NCI-H1930 (cell line): ENCODE results near the gene DYSF.
"Not testable (repeated sequence)": the region's sequence is repeated elsewhere in the genome, so short reads cannot be mapped to it uniquely, and the experiment has no call there.

Experiments
- DNase-seq, 2 experiments: peaks; one replicate each; lab custom pipeline; 2025; lab: John Stamatoyannopoulos, UW

The DYSF gene

GRCh38 chr2:71655498-71655897 is 202.1 kb downstream of the DYSF start:
- no peak for DNase-seq

DNA sequence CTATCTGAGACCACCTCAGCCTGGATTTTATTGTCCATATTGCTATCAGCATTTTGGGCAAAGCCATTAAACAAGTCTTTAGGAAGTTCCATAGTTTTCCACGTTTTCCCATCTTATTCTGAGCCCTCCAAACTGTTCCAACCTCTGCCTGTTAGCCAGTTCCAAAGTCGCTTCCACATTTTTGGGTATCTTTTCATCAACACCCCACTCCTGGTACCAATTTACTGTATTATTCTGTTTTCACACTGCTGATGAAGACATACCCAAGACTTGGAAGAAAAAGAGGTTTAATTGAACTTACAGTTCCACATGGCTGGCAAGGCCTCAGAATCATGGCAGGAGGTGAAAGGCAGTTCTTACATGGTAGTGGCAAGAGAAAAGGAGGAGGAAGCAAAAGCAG is 204.9 kb downstream of the DYSF start:
- not testable (repeated sequence) for DNase-seq

DNA sequence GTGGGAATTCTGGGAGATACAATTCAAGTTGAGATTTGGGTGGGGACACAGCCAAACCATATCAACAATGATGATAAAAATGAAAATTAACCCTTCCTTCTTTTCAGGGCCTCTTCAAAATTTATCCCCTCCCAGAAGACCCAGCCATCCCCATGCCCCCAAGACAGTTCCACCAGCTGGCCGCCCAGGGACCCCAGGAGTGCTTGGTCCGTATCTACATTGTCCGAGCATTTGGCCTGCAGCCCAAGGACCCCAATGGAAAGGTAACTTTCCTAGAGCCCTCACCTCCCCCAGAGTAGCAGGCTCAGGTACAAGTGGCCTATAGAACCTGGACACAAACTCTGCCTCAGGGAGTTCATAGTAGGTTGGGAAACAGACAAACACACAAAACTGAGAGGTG is 205.4 kb downstream of the DYSF start:
- no peak for DNase-seq

DNA sequence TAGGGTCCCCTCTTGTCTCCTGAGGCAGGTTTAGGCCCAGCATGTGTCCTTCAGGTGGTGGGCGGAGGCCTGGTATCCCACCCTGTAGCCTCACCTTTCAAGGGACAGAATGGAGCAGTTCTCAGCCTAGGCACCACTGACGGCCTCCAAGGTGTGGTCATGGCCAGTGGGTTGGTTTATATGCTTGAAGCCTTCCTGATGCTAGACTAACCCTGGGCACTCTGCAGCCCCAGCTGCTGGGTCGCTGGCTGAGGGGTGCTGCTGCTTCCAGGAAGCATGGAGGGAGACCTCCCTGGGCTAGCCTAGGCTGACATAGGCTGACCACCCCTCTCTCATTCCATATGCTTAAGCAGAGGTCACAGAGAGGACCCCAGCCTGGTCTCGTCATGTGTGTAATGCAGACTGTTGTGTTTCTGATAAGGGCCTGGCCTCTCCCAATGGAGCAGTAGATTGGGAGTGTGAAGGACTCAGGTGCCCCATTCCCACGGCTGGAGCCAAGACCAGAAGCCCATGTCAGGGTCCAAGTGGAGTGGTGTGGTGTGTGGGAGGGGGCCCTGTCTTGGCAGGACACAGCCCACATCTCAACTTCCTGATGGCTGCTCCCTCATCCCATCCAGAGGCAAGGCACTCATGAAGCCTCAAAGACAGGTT is 206.6 kb downstream of the DYSF start:
- DNase-seq = no peak

DNA sequence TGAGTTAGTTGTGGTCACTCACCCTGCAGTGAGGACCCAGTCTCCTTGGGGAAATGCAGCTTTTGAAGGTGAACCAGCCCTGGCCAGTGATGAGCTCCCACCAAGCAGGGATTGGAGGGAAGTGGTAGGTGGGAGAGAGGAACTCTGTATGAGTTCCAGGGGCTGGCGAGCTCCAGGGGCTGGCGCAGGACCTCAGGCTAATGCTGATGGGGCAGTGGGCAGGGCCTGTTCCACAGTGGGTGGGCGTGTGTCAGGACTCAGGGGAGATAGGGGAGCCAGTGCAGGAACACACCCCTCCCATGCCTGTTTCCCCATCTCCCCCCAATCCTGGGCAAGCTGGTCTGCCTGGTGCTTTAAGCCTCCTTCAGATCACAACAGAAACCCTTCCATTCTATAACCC is 208.4 kb downstream of the DYSF start:
- DNase-seq = no peak

- no peak for DNase-seq
These were observed 209.5 kb downstream of the DYSF start for GRCh38 chr2:71662665-71663394.

DNA sequence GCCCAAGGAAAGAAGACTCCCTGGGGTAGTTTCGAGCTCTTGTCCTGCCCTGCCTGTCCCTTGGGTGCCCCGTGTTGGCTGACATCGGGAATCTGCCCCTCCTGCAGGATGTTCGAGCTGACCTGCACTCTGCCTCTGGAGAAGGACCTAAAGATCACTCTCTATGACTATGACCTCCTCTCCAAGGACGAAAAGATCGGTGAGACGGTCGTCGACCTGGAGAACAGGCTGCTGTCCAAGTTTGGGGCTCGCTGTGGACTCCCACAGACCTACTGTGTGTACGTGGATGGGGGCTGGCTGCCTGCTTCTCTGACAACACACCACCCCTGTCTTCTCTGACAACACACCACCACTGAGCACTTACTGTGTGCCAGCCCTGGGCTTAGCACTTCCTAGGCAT is 210.8 kb downstream of the DYSF start:
- DNase-seq = no peak

DNA sequence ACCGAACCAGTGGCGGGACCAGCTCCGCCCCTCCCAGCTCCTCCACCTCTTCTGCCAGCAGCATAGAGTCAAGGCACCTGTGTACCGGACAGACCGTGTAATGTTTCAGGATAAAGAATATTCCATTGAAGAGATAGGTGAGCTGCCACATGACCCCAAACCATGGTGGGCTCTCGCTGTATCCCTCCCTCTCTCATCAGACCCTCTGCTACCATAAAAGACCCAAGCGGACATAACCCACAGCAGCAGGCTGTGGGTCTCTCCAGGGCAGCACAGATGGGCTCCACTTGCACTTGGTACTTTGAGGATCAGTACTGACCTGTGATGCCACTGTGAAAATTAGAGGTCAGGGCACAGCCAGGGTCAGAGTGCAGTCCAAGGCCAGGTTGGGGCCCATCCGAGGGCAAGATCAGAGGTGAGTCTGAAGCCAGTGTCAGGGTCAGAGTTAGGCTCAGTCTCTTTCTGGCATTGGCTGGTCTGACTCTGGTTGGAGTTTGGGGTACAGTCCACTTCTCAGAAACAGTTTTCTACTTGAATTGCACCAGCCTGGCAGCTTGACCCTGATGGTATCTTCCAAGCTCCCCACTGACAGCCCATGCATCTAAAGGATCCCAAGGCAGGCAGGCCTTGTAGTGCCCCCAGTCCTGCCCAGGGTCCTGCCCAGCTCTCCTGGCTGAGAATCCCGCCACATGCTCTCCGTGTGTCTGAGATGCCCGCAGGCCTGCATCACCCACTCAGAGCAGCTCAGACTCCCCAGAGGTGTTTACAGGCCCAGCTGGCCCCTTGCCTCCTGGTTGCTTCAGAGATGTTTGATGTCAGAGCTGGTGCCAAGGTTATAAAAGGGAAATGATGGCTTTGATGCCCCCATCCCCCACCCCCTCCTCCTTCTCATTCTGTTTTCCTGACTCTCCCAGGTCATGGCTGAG is 212.1 kb downstream of the DYSF start:
- no peak for DNase-seq

DNA sequence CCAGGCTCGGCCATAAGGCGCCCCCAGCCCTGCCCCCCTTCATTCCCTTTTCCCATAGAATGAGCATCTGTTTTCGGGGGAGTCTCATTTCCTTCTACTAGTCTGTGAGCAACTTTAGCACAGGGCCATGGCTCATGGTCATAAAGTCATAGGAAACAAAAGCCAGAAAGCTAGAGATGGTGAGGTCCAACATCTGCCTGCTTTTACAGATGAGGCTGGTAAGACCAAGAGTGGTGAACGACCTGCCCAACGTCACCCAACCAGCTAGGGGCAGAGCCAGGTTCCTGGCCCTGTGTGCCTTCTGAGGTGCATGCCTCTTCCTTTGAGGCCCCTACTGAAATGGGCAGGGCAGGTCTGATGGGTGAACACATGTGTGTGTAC is 212.7 kb downstream of the DYSF start:
- no peak for DNase-seq

- DNase-seq = no peak
These were observed 214.2 kb downstream of the DYSF start for GRCh38 chr2:71667256-71668182.

DNA sequence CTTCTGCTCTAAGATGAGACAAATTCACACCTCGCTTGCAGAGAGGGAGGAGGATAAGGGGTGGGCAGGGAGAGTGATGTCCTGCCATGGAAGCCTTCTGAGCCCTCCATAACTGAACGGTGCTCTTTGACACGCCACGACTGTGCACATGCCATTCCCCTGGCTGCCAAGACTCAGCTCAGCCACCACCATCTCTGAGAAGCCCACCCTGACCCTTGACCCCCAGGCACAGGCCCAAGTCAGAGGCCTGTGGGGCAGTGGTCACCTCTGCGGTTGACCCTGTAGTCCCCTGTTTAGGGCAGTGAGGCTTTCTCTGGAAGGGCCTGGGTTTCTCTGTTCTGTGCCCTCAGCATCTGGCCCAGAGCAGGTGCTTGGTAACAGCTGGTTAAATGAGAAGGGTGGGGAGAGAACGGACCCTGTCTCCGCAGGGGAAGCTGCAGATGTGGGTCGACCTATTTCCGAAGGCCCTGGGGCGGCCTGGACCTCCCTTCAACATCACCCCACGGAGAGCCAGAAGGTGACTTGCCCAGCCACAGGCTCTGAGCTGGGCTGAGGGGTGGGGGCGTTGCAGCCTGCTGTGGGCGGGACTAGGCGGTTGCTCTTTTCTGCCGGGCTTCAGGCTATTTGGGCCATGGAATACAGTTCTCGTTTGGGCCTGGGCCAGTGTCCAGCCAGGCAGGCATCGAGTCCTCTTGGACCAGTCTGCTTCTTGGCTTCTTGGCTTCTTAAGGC is 215.1 kb downstream of the DYSF start:
- DNase-seq = no peak

DNA sequence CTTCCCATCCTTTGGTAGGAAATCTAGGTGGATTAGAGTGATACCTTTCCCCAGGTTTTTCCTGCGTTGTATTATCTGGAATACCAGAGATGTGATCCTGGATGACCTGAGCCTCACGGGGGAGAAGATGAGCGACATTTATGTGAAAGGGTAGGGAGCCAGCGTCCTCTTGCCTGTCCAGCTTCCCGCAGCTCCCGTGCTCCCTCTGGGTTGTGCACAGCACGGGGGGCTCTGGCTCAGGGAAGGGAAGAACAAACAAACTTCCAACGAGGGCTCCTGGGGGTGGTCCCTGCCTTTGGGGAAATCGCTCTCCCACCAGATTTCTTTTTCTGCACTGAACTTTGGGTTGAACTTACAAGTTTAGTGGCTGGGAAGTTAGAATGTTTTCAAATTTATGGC is 215.7 kb downstream of the DYSF start:
- DNase-seq = no peak

GRCh38 chr2:71669628-71670429 is 216.5 kb downstream of the DYSF start:
- no peak for DNase-seq

- DNase-seq = no peak
These were observed 217.1 kb downstream of the DYSF start for GRCh38 chr2:71670430-71670795.

DNA sequence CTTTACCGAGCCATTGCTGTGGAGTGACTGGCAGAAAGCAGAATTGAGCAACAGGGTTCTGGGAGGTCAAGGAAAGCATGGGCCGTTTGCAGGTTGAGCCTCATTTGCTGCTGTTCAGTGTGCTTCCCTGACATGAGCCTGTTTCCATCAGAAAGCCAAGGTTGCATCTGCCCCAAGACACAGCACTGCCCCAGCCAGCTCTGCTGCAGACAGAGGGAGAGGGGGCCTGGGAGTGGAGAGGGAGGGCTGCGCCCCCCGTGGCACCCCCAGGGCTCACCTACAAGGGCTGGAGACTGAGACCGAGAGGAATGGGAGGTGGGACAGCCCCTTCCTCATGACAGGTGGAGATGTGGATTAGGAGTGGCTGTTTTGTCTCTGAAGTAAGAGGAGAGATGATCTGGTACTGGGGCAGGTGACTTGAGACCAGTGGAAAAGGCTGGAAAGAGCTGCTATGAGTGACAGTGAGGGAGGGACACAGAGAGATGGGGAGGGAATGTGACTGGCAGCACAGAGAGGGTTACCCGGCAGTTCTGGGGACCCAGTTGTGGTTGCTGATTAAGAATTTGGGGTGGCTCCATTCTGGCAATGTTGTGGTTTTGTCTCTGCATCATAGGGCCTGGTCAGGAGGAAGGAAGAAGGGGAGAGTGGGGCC is 218.0 kb downstream of the DYSF start:
- DNase-seq = no peak

DNA sequence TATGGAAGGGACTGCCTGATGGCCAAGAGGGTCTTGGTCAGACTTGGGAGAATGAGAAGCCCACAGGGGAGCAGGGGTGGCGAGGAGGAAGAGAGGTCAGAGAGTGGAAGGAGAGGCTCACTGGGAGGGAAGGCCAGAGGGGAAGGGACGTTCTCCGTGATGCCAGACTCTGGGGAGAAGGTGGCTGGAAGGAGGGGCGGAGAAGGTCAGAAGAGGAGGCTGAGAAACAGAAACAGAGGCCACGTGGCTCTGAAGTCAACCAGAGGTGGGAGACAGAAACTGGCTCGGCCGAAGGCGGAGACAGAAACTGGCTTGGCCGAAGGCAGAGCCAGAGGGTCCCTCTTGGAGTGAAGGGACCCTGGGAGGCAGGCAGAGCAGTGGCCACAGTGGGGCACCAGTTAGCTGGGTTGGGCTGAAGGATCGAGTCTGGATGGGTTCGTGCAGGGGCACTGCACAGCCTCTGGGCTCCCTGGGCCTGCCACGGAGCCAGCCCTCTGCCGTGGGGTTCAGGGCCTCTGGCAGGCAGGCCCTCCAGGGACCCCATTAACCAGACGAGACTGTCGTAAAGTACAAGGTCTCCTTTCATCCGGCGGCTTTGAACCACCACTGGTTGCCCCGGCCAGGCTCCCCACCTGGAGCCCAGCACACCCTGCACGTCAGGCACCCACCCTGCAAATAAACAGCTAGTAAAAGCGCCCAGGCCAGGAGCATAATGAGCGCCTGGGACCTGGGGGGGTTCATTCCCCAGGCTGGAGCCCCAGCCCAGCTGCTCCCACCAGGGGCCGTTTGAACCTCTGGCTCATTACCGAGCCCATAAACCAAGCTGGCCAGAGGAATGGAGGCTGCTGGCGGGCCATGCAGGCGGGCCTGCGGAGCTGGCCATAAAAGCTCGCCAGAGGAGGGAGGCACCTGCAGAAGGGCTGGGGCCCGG is 218.8 kb downstream of the DYSF start:
- no peak for DNase-seq

- DNase-seq = no peak
These were observed 219.8 kb downstream of the DYSF start for GRCh38 chr2:71672826-71673795.
